Panc1 (cell line): Measurements from ENCODE around the gene GTF3A. TPM values are rescaled to one million over a fixed set of nuclear protein-coding genes. Genes with fewer than 3 reads are reported as not detected.

Experiments
- ATAC-seq: fragments of 200-7000 bp; cut with Tn5 transposase; 2 replicates; pipeline ENCODE4 v1.9.1; 2020; ENCODE audit warnings: mild to moderate bottlenecking, moderate library complexity
- BruUV-seq: library from RNA; stranded (reverse); fragments of 400-500 nt; replicated peaks from 2 replicates; lab custom pipeline; 2021; lab: Mats Ljungman, UMichigan
- CTCF ChIA-PET: fragments of 300-600 bp; sonication (Branson Sonifier 250); formaldehyde crosslinking; loops from one replicate; lab custom pipeline; 2022; ENCODE audit warnings: antibody characterized with exemption; lab: Charles Lee
- POLR2A ChIA-PET: fragments of 300-600 bp; sonication (Branson Sonifier 250); formaldehyde crosslinking; loops from one replicate; lab custom pipeline; 2022; ENCODE audit warnings: antibody characterized with exemption; lab: Charles Lee
- DNase-seq: peaks from one replicate; pipeline ENCODE4 v3.0.0-alpha.2; 2010; ENCODE audit warnings: low read depth, low spot score
- H3K27ac ChIP-seq: 2 replicates; pipeline ENCODE4 v1.5.1; 2011; ENCODE audit warnings: mild to moderate bottlenecking, low read length, inconsistent platforms
- H3K27me3 ChIP-seq: fragments of 200-500 bp; sonication (Bioruptor generic); 2 replicates; pipeline ENCODE4 v1.6.0; 2014; ENCODE audit warnings: low read length, inconsistent platforms; ENCODE audit not compliant: control insufficient read depth, insufficient read depth
- H3K36me3 ChIP-seq: fragments of 200-500 bp; sonication (Bioruptor generic); 2 replicates; pipeline ENCODE4 v1.5.1; 2014; ENCODE audit warnings: inconsistent platforms, mild to moderate bottlenecking, low read length, moderate library complexity; ENCODE audit not compliant: control insufficient read depth, insufficient read depth
- H3K4me1 ChIP-seq: 2 replicates; pipeline ENCODE4 v1.5.1; 2011; ENCODE audit warnings: inconsistent platforms, mild to moderate bottlenecking, low read length, moderate library complexity; ENCODE audit not compliant: control insufficient read depth, insufficient read depth
- H3K4me3 ChIP-seq, 2 experiments: 2 replicates each; pipeline ENCODE4 v1.5.1; 2011 to 2012; ENCODE audit warnings: low read depth in 2 of 2, low read length in 2 of 2, mild to moderate bottlenecking in 2 of 2, inconsistent platforms in 1 of 2, moderate library complexity in 1 of 2
- H3K9me3 ChIP-seq: fragments of 200-500 bp; sonication (Bioruptor generic); 2 replicates; pipeline ENCODE4 v1.5.1; 2014; ENCODE audit warnings: low read depth, mild to moderate bottlenecking, inconsistent platforms, low read length, moderate library complexity; ENCODE audit not compliant: control insufficient read depth, insufficient read depth
- CTCF ChIP-seq: fragments of 450-650 bp; IDR thresholded peaks from 2 replicates; pipeline ENCODE4 v1.5.1; 2017; ENCODE audit warnings: mild to moderate bottlenecking
- POLR2AphosphoS5 ChIP-seq: IDR thresholded peaks from 2 replicates; pipeline ENCODE4 v1.6.1; 2012; ENCODE audit warnings: mild to moderate bottlenecking, low read depth, low read length, moderate library complexity
- SIN3A ChIP-seq: IDR thresholded peaks from 2 replicates; pipeline ENCODE4 v1.6.1; 2012; ENCODE audit warnings: low read depth, mild to moderate bottlenecking, low read length, moderate library complexity, borderline replicate concordance; ENCODE audit not compliant: insufficient read depth
- TCF7L2 ChIP-seq: IDR thresholded peaks from 2 replicates; pipeline ENCODE4 v1.6.1; 2011; ENCODE audit warnings: mild to moderate bottlenecking, low read depth, low read length, inconsistent platforms
- in situ Hi-C: cut with HindIII; loops from 2 replicates; pipeline ENCODE4 v1.10.0; 2016; ENCODE audit warnings: low sequenced_read_pairs, low pct_unique_long_range_greater_than_20kb
- intact Hi-C: fragments of 100-400 bp; cut with micrococcal nuclease; formaldehyde crosslinking; loops from one replicate; pipeline ENCODE4 v1.10.0; 2022; ENCODE audit not compliant: unreplicated experiment
- total RNA-seq: library from RNA; stranded (reverse); gene quantifications from one replicate; pipeline ENCODE4 v1.2.1, GENCODE V29; 2021; ENCODE audit not compliant: unreplicated experiment
- TF ChIP-seq, protein P1 (sequence below), 2 experiments: IDR thresholded peaks; 2 replicates each; pipeline ENCODE4 v1.6.1; 2011 to 2012; ENCODE audit warnings: low read depth in 2 of 2, control low read depth in 1 of 2, low read length in 1 of 2, mild to moderate bottlenecking in 1 of 2, moderate library complexity in 1 of 2; ENCODE audit not compliant: insufficient read depth in 1 of 2

GTF3A gene
- total RNA-seq, 1 experiment from 2014 or later, result 111 TPM

- Histone ChIP-seq H3K27me3 (no peaks in the 10 kb centered on the region), H3K4me1 (no peaks in the 10 kb centered on the region), H3K36me3 (peaks cover 14% of the 10 kb centered on the region), H3K4me3 (no peak overlapping the region), H3K27ac (no peak overlapping the region), H3K9me3 (no peaks in the 10 kb centered on the region)
- POLR2A ChIA-PET, result no interaction called here
- DNase-seq (no peak), ATAC-seq (no peak)
- TF ChIP-seq, protein P1, sequence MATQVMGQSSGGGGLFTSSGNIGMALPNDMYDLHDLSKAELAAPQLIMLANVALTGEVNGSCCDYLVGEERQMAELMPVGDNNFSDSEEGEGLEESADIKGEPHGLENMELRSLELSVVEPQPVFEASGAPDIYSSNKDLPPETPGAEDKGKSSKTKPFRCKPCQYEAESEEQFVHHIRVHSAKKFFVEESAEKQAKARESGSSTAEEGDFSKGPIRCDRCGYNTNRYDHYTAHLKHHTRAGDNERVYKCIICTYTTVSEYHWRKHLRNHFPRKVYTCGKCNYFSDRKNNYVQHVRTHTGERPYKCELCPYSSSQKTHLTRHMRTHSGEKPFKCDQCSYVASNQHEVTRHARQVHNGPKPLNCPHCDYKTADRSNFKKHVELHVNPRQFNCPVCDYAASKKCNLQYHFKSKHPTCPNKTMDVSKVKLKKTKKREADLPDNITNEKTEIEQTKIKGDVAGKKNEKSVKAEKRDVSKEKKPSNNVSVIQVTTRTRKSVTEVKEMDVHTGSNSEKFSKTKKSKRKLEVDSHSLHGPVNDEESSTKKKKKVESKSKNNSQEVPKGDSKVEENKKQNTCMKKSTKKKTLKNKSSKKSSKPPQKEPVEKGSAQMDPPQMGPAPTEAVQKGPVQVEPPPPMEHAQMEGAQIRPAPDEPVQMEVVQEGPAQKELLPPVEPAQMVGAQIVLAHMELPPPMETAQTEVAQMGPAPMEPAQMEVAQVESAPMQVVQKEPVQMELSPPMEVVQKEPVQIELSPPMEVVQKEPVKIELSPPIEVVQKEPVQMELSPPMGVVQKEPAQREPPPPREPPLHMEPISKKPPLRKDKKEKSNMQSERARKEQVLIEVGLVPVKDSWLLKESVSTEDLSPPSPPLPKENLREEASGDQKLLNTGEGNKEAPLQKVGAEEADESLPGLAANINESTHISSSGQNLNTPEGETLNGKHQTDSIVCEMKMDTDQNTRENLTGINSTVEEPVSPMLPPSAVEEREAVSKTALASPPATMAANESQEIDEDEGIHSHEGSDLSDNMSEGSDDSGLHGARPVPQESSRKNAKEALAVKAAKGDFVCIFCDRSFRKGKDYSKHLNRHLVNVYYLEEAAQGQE (IDR thresholded peaks at IDR 0.05; ENCODE audit: insufficient read depth in 1 of 2, low read depth in 2 of 2, low read length in 1 of 2), result no peak
- TF ChIP-seq TCF7L2 (no peak), CTCF (no peak)
- intact Hi-C loops (no loop called here), in situ Hi-C loops (no loop called here)
- CTCF ChIA-PET, result no interaction called here
- BruUV-seq, result no TSS peak
Measured at GRCh38 chr13:27432611-27433210, 8.3 kb downstream of the GTF3A start.

GRCh38 chr13:27437126-27437525, 12.7 kb downstream of the GTF3A start:
- Histone ChIP-seq H3K27ac (no peak overlapping the region), H3K9me3 (no peaks in the 10 kb centered on the region), H3K36me3 (peaks cover 9% of the 10 kb centered on the region), H3K4me1 (no peaks in the 10 kb centered on the region), H3K27me3 (no peaks in the 10 kb centered on the region), H3K4me3 (no peak overlapping the region)
- POLR2A ChIA-PET, result no interaction called here
- no peak for DNase-seq
- in situ Hi-C loops, result no loop called here
- ATAC-seq, result no peak
- intact Hi-C loops, result no loop called here
- BruUV-seq, result no TSS peak
- CTCF ChIA-PET, result no interaction called here
- TF ChIP-seq CTCF (no peak), POLR2AphosphoS5 (no peak), TCF7L2 (no peak), SIN3A (no peak)
- TF ChIP-seq, protein P1 (IDR thresholded peaks at IDR 0.05; ENCODE audit: insufficient read depth in 1 of 2, low read depth in 2 of 2, low read length in 1 of 2), result no peak
